Lung (tissue), 12 donors: Measurements from ENCODE around the gene CENPO. TPM values are rescaled to one million over a fixed set of nuclear protein-coding genes. Genes with fewer than 3 reads are reported as not detected.
A peak's percentile ranks its signal among the peaks of the same experiment; 100 is the strongest.
"Not testable (repeated sequence)": the region's sequence is repeated elsewhere in the genome, so short reads cannot be mapped to it uniquely, and the experiment has no call there.

Source experiments
- ATAC-seq: fragments of 200-7000 bp; cut with Tn5 transposase; one replicate; pipeline ENCODE4 v1.9.1; 2020; ENCODE audit warnings: moderate number of reproducible peaks; ENCODE audit not compliant: insufficient read depth, low FRiP score
- DNase-seq, 3 donors: peaks; one replicate each; pipeline ENCODE4 v3.0.0-alpha.2; 2013 to 2017
- H3K27ac ChIP-seq, 2 donors: one replicate each; pipeline ENCODE4 v1.5.1; 2013; ENCODE audit warnings: mild to moderate bottlenecking in 2 of 2, moderate library complexity in 2 of 2, control low read depth in 1 of 2, inconsistent platforms in 1 of 2, low read depth in 1 of 2, low read length in 1 of 2
- H3K27me3 ChIP-seq, 3 donors: one replicate each; pipeline ENCODE4 v1.5.1; 2013; ENCODE audit warnings: low read length in 2 of 3; ENCODE audit not compliant: control insufficient read depth in 3 of 3, insufficient read depth in 3 of 3
- H3K36me3 ChIP-seq, 4 donors: one replicate each; pipeline ENCODE4 v1.5.1; 2013; ENCODE audit warnings: low read length in 4 of 4, mild to moderate bottlenecking in 1 of 4, moderate library complexity in 1 of 4; ENCODE audit not compliant: control insufficient read depth in 4 of 4, insufficient read depth in 4 of 4
- H3K4me1 ChIP-seq, 5 donors: one replicate each; pipeline ENCODE4 v1.5.1; 2013; ENCODE audit warnings: low read length in 5 of 5, mild to moderate bottlenecking in 2 of 5, moderate library complexity in 1 of 5; ENCODE audit not compliant: control insufficient read depth in 5 of 5, insufficient read depth in 5 of 5
- H3K4me3 ChIP-seq: one replicate; pipeline ENCODE4 v1.5.1; 2013; ENCODE audit warnings: mild to moderate bottlenecking, control low read depth, moderate library complexity
- H3K9ac ChIP-seq, 2 donors: one replicate each; pipeline ENCODE4 v1.5.1; 2013; ENCODE audit warnings: low read length in 2 of 2, control low read depth in 1 of 2; ENCODE audit not compliant: insufficient read depth in 1 of 2
- H3K9me3 ChIP-seq, 4 donors: one replicate each; pipeline ENCODE4 v1.5.1; 2013; ENCODE audit warnings: low read length in 3 of 4, mild to moderate bottlenecking in 1 of 4, moderate library complexity in 1 of 4; ENCODE audit not compliant: control insufficient read depth in 4 of 4, insufficient read depth in 3 of 4
- WGBS, 2 donors: extraction: QIAGEN DNeasy Blood & Tissue Kit; methylation state at CpG; one replicate each; pipeline ENCODE4 v1.1.7; 2013; 5-methylcytosine and 5-hydroxymethylcytosine counted together
- polyA plus RNA-seq, 2 donors: library from polyadenylated mRNA; stranded (reverse); fragments of 200-250 nt; gene quantifications; one replicate each; pipeline ENCODE4 v1.2.1, GENCODE V29; 2013
- total RNA-seq, 2 donors: library from RNA; depleted of rRNA in 1 of 2; stranded (reverse); fragments of >200 nt in 1 of 2; gene quantifications; one replicate each; pipeline ENCODE4 v1.2.1, GENCODE V29; 2014 to 2021
- TF ChIP-seq, protein P1 (sequence below): IDR thresholded peaks from 2 replicates; pipeline ENCODE4 v1.5.1; 2012; ENCODE audit warnings: mild to moderate bottlenecking; ENCODE audit errors: control extremely low read depth, extremely low read depth
- donor health status: control.
- donor health status: control.
- donor health status: Bipolar disorder and iron deficiency.
- donor health status: healthy.
- donor health status: DM: yes; HTN: yes; CAD: no.

The CENPO gene
- total and polyA plus RNA-seq, 4 donors, result 3.5 to 9.6 (median 5.9) TPM

GRCh38 chr2:24792542-24792873 is 717 bp upstream of the CENPO start:
- H3K4me1 ChIP-seq, result peaks cover 0 to 29% (median 6%) of the 10 kb centered on the region in 5 donors
- H3K27ac ChIP-seq, result peak overlapping the region; percentile 93 to 97
- no peak for ATAC-seq
- TF ChIP-seq, protein P1, sequence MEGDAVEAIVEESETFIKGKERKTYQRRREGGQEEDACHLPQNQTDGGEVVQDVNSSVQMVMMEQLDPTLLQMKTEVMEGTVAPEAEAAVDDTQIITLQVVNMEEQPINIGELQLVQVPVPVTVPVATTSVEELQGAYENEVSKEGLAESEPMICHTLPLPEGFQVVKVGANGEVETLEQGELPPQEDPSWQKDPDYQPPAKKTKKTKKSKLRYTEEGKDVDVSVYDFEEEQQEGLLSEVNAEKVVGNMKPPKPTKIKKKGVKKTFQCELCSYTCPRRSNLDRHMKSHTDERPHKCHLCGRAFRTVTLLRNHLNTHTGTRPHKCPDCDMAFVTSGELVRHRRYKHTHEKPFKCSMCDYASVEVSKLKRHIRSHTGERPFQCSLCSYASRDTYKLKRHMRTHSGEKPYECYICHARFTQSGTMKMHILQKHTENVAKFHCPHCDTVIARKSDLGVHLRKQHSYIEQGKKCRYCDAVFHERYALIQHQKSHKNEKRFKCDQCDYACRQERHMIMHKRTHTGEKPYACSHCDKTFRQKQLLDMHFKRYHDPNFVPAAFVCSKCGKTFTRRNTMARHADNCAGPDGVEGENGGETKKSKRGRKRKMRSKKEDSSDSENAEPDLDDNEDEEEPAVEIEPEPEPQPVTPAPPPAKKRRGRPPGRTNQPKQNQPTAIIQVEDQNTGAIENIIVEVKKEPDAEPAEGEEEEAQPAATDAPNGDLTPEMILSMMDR, result no peak
- H3K36me3 ChIP-seq, result peaks cover 0 to 3% (median 0%) of the 10 kb centered on the region in 4 donors
- peak overlapping the region; percentile 38 for H3K4me3 ChIP-seq
- H3K9me3 ChIP-seq, result no peaks in the 10 kb centered on the region
- 2% methylated on average over 6 of the region's 6 CpGs for WGBS, 2 donors
- no peaks in the 10 kb centered on the region for H3K27me3 ChIP-seq
- peak overlapping the region; percentile 69 to 73 for H3K9ac ChIP-seq
- peak in 2 of 3 donors; percentile 10 to 24 for DNase-seq

- TF ChIP-seq, protein P1, result no peak
- peaks cover 0 to 26% (median 6%) of the 10 kb centered on the region in 5 donors for H3K4me1 ChIP-seq
- no peak overlapping the region for H3K27ac ChIP-seq
- peak; percentile 31 to 65 (median 53) for DNase-seq
- no peaks in the 10 kb centered on the region for H3K27me3 ChIP-seq
- ATAC-seq, result no peak
- 6 to 8% methylated on average over 14 of the region's 14 CpGs for WGBS, 2 donors
- peak overlapping the region; percentile 63 for H3K4me3 ChIP-seq
- H3K9me3 ChIP-seq, result no peaks in the 10 kb centered on the region
- H3K36me3 ChIP-seq, result peaks cover 0 to 3% (median 0%) of the 10 kb centered on the region in 4 donors
- peak overlapping the region; percentile 26 to 56 for H3K9ac ChIP-seq
Measured at GRCh38 chr2:24793761-24794435, 673 bp downstream of the CENPO start.

DNA sequence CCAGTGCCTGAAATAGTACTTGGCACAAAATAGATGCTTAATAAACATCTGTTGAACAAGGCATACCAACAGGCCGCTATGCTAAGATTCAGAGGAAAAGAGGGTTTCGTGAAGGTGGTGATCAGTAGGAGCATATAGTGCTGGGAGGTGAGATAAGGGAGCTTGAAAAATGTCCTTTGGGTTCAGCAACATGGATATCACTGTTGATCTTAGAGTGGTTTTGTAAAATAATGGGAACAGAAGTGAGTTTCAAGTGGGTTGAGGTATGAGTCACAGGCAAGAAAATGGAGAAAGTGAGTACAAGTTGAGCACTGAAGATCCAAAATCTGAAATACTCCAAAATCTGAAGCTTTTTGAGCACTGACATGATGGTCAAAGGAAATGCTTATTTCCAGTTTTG is 4.4 kb downstream of the CENPO start:
- ATAC-seq (no peak), DNase-seq (no peak)
- Histone ChIP-seq H3K9ac (no peak overlapping the region), H3K4me3 (no peak overlapping the region), H3K9me3 (no peaks in the 10 kb centered on the region), H3K27ac (no peak overlapping the region), H3K27me3 (no peaks in the 10 kb centered on the region), H3K4me1 (peaks cover 0 to 18% (median 3%) of the 10 kb centered on the region in 5 donors), H3K36me3 (peaks cover 0 to 6% (median 0%) of the 10 kb centered on the region in 4 donors)
- TF ChIP-seq, protein P1, result no peak
- WGBS, 2 donors, result 91 to 94% methylated on average over 2 of the region's 2 CpGs

DNA sequence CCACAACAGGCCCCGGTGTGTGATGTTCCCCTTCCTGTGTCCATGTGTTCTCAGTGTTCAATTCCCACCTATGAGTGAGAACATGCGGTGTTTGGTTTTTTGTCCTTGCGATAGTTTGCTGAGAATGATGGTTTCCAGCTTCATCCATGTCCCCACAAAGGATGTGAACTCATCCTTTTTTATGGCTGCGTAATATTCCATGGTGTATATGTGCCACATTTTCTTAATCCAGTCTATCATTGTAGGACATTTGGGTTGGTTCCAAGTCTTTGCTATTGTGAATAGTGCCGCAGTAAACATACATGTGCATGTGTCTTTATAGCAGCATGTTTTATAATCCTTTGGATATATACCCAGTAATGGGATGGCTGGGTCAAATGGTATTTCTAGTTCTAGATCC is 7.3 kb downstream of the CENPO start:
- not testable (repeated sequence) for DNase-seq, ATAC-seq, H3K36me3 ChIP-seq, H3K9ac ChIP-seq, H3K27ac ChIP-seq, H3K27me3 ChIP-seq, H3K4me1 ChIP-seq, H3K9me3 ChIP-seq, H3K4me3 ChIP-seq
- 89 to 95% methylated on average over 4 to 5 of the region's 5 CpGs for WGBS, 2 donors

DNA sequence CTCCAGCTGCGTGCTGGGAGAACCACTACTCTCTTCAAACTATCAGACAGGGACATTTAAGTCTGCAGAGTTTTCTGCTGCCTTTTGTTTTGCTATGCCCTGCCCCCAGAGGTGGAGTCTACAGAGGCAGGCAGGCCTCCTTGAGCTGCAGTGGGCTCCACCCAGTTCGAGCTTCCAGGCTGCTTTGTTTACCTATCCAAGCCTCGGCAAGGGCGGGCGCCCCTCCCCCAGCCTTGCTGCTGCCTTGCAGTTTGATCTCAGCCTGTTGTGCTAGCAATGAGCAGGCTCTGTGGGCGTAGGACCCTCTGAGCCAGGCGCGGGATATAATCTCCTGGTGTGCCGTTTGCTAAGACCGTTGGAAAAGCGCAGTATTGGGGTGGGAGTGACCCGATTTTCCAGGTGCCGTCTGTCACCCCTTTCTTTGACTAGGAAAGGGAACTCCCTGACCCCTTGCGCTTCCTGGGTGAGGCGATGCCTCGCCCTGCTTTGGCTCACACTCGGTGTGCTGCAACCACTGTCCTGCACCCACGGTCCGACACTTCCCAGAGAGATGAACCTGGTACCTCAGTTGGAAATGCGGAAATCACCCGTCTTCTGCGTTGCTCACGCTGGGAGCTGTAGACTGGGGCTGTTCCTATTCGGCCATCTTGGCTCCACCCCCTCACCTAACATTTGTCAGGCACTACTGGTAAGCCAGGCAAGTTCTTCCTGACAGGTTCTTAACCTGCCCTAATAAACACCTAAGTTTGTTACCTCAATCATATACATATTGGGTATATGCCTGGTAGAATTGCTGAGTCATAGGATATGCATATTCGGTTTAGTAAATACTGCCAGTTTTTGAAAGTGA is 12.8 kb downstream of the CENPO start:
- DNase-seq, H3K27me3 ChIP-seq, H3K9ac ChIP-seq, H3K36me3 ChIP-seq, ATAC-seq, H3K27ac ChIP-seq, H3K9me3 ChIP-seq, H3K4me3 ChIP-seq, H3K4me1 ChIP-seq: not testable (repeated sequence)
- WGBS, 2 donors, result 96 to 97% methylated on average over 25 of the region's 25 CpGs
